Stimulated activated CD4-positive, alpha-beta T cell treated with anti-CD3 and anti-CD28 coated beads, Interleukin-1b, Interleukin-23, amount 100 ng/mL, for 1 hour (primary cell): ENCODE data around the gene MAP3K20.

Source experiments
- DNase-seq, 2 donors: peaks; one replicate each; pipeline ENCODE4 v3.0.0-alpha.2; 2020; ENCODE audit warnings: low read depth in 2 of 2

Gene MAP3K20

GRCh38 chr2:173051463-173052215 is 24.0 kb upstream of the MAP3K20 start:
- no peak for DNase-seq

- DNase-seq = no peak
Measured at GRCh38 chr2:173053043-173053699, 22.5 kb upstream of the MAP3K20 start.

- DNase-seq = no peak
Measured at GRCh38 chr2:173054466-173054865, 21.2 kb upstream of the MAP3K20 start.

- no peak for DNase-seq
Measured at GRCh38 chr2:173056705-173057364, 18.8 kb upstream of the MAP3K20 start.

- DNase-seq = no peak
Measured at GRCh38 chr2:173058097-173058496, 17.5 kb upstream of the MAP3K20 start.

GRCh38 chr2:173058673-173059072 is 17.0 kb upstream of the MAP3K20 start:
- no peak for DNase-seq

GRCh38 chr2:173059292-173059691 is 16.4 kb upstream of the MAP3K20 start:
- no peak for DNase-seq

- DNase-seq = no peak
Measured at GRCh38 chr2:173059971-173060461, 15.6 kb upstream of the MAP3K20 start.

- no peak for DNase-seq
Measured at GRCh38 chr2:173062801-173063200, 12.8 kb upstream of the MAP3K20 start.

GRCh38 chr2:173064151-173064805 is 11.4 kb upstream of the MAP3K20 start:
- no peak for DNase-seq

GRCh38 chr2:173066887-173067676 is 8.6 kb upstream of the MAP3K20 start:
- no peak for DNase-seq

GRCh38 chr2:173075056-173075780 is 428 bp upstream of the MAP3K20 start:
- DNase-seq = no peak

- no peak for DNase-seq
Measured at GRCh38 chr2:173076581-173077345, 1.1 kb downstream of the MAP3K20 start.

GRCh38 chr2:173077506-173078177 is 2.0 kb downstream of the MAP3K20 start:
- DNase-seq = no peak

- no peak for DNase-seq
Measured at GRCh38 chr2:173079141-173079540, 3.5 kb downstream of the MAP3K20 start.

GRCh38 chr2:173079973-173080860 is 4.6 kb downstream of the MAP3K20 start:
- DNase-seq = no peak

- no peak for DNase-seq
Measured at GRCh38 chr2:173086518-173087213, 11.0 kb downstream of the MAP3K20 start.

- DNase-seq = no peak
Measured at GRCh38 chr2:173087214-173087581, 11.6 kb downstream of the MAP3K20 start.
